ENCODE results near the gene LRMDA.

GRCh38 chr10:76032700-76033039 lies 601.2 kb downstream of the LRMDA start:
- TF ChIP-seq POLR2A (IDR thresholded peaks at IDR 0.05) (no peak), EP300 (IDR thresholded peaks at IDR 0.05) (no peak), CTCF (IDR thresholded peaks at IDR 0.05) (no peak)

Data from sigmoid colon (tissue), 4 donors.